Measurements from ENCODE around the gene SIPA1L3. TPM values are rescaled to one million over a fixed set of nuclear protein-coding genes. Genes with fewer than 3 reads are reported as not detected.
A peak's percentile ranks its signal among the peaks of the same experiment; 100 is the strongest.

Gene SIPA1L3
- total and polyA plus RNA-seq, 2 of the 13 experiments (the other 11 are each of a cell fraction or from before 2014, with no cell fraction given), result 5.5 to 7.7 TPM

GRCh38 chr19:37905946-37906868 is 801 bp upstream of the SIPA1L3 start, which contains the start of gene WDR87 (continued):
- TF ChIP-seq ZNF710 (CRISPR knock-in tag; IDR thresholded peaks at IDR 0.05; ENCODE audit: borderline replicate concordance) (no peak), AGO2 (optimal IDR thresholded peaks at IDR 0.05; ENCODE audit: low read depth, low read length) (no peak), ZNF343 (CRISPR knock-in tag; IDR thresholded peaks at IDR 0.05) (no peak), CENPX (CRISPR knock-in tag; IDR thresholded peaks at IDR 0.05) (no peak), ARNT2 (CRISPR knock-in tag; IDR thresholded peaks at IDR 0.05; ENCODE audit: low read depth) (peak; percentile 59; the same call in 1 of the 2 replicates), KLF9 (CRISPR knock-in tag; IDR thresholded peaks at IDR 0.05; ENCODE audit: low read depth) (no peak), CHD4 (IDR thresholded peaks at IDR 0.05; ENCODE audit: borderline replicate concordance, low read length) (no peak), MYNN (CRISPR knock-in tag; IDR thresholded peaks at IDR 0.05; ENCODE audit: low read depth) (peak; percentile 61; the same call in 1 of the 2 replicates), ZNF572 (CRISPR knock-in tag; IDR thresholded peaks at IDR 0.05) (no peak), ZFP37 (CRISPR knock-in tag; IDR thresholded peaks at IDR 0.05; ENCODE audit: borderline replicate concordance) (no peak), ZFX (CRISPR knock-in tag; IDR thresholded peaks at IDR 0.05; ENCODE audit: low read depth) (peak; percentile 35), PHF21A (CRISPR knock-in tag; IDR thresholded peaks at IDR 0.05) (peak; percentile 21; the same call in 1 of the 2 replicates), ZNF879 (CRISPR knock-in tag; IDR thresholded peaks at IDR 0.05) (no peak)
- TF ChIP-seq, protein P1, sequence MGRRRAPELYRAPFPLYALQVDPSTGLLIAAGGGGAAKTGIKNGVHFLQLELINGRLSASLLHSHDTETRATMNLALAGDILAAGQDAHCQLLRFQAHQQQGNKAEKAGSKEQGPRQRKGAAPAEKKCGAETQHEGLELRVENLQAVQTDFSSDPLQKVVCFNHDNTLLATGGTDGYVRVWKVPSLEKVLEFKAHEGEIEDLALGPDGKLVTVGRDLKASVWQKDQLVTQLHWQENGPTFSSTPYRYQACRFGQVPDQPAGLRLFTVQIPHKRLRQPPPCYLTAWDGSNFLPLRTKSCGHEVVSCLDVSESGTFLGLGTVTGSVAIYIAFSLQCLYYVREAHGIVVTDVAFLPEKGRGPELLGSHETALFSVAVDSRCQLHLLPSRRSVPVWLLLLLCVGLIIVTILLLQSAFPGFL (CRISPR knock-in tag; IDR thresholded peaks at IDR 0.05), result no peak
- TF ChIP-seq, protein P2, sequence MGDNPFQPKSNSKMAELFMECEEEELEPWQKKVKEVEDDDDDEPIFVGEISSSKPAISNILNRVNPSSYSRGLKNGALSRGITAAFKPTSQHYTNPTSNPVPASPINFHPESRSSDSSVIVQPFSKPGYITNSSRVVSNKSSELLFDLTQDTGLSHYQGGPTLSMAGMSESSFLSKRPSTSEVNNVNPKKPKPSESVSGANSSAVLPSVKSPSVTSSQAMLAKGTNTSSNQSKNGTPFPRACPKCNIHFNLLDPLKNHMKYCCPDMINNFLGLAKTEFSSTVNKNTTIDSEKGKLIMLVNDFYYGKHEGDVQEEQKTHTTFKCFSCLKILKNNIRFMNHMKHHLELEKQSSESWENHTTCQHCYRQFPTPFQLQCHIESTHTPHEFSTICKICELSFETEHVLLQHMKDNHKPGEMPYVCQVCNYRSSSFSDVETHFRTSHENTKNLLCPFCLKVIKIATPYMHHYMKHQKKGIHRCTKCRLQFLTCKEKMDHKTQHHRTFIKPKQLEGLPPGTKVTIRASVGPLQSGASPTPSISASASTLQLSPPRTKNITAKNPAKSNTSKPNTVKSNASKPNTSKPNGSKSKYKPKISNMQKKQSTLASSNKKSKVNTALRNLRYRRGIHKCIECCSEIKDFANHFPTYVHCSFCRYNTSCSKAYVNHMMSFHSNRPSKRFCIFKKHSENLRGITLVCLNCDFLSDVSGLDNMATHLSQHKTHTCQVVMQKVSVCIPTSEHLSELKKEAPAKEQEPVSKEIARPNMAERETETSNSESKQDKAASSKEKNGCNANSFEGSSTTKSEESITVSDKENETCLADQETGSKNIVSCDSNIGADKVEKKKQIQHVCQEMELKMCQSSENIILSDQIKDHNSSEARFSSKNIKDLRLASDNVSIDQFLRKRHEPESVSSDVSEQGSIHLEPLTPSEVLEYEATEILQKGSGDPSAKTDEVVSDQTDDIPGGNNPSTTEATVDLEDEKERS (CRISPR knock-in tag; IDR thresholded peaks at IDR 0.05), result peak; percentile 73; the same call in 1 of the 2 replicates
- TF ChIP-seq, protein P3, sequence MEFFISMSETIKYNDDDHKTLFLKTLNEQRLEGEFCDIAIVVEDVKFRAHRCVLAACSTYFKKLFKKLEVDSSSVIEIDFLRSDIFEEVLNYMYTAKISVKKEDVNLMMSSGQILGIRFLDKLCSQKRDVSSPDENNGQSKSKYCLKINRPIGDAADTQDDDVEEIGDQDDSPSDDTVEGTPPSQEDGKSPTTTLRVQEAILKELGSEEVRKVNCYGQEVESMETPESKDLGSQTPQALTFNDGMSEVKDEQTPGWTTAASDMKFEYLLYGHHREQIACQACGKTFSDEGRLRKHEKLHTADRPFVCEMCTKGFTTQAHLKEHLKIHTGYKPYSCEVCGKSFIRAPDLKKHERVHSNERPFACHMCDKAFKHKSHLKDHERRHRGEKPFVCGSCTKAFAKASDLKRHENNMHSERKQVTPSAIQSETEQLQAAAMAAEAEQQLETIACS (CRISPR knock-in tag; IDR thresholded peaks at IDR 0.05), result peak; percentile 98
- TF ChIP-seq, protein P4, sequence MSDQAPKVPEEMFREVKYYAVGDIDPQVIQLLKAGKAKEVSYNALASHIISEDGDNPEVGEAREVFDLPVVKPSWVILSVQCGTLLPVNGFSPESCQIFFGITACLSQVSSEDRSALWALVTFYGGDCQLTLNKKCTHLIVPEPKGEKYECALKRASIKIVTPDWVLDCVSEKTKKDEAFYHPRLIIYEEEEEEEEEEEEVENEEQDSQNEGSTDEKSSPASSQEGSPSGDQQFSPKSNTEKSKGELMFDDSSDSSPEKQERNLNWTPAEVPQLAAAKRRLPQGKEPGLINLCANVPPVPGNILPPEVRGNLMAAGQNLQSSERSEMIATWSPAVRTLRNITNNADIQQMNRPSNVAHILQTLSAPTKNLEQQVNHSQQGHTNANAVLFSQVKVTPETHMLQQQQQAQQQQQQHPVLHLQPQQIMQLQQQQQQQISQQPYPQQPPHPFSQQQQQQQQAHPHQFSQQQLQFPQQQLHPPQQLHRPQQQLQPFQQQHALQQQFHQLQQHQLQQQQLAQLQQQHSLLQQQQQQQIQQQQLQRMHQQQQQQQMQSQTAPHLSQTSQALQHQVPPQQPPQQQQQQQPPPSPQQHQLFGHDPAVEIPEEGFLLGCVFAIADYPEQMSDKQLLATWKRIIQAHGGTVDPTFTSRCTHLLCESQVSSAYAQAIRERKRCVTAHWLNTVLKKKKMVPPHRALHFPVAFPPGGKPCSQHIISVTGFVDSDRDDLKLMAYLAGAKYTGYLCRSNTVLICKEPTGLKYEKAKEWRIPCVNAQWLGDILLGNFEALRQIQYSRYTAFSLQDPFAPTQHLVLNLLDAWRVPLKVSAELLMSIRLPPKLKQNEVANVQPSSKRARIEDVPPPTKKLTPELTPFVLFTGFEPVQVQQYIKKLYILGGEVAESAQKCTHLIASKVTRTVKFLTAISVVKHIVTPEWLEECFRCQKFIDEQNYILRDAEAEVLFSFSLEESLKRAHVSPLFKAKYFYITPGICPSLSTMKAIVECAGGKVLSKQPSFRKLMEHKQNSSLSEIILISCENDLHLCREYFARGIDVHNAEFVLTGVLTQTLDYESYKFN (CRISPR knock-in tag; conservative IDR thresholded peaks at IDR 0.05), result 0 out of 2 replicates have a peak, but pooled peaks have one; percentile 3
